Renal cortex interstitium (tissue), 15 donors: Measurements from ENCODE around the gene DMP1. TPM values are rescaled to one million over a fixed set of nuclear protein-coding genes. Genes with fewer than 3 reads are reported as not detected.

Experiments
- DNase-seq, 11 donors: peaks; one replicate each; pipeline ENCODE4 v3.0.0-alpha.2; 2013; ENCODE audit warnings: low read depth in 9 of 11, low spot score in 4 of 11; ENCODE audit errors: extremely low read depth in 1 of 11
- long read RNA-seq, 16 experiments: transcript quantifications; one replicate each; lab custom pipeline, GENCODE V29; 2026
- polyA plus RNA-seq, 3 donors: library from polyadenylated mRNA; unstranded; fragments of 120-200 nt; gene quantifications; one replicate each; pipeline ENCODE4 v1.2.1, GENCODE V29; 2013; ENCODE audit not compliant: insufficient read length in 3 of 3

The DMP1 gene, protein sequence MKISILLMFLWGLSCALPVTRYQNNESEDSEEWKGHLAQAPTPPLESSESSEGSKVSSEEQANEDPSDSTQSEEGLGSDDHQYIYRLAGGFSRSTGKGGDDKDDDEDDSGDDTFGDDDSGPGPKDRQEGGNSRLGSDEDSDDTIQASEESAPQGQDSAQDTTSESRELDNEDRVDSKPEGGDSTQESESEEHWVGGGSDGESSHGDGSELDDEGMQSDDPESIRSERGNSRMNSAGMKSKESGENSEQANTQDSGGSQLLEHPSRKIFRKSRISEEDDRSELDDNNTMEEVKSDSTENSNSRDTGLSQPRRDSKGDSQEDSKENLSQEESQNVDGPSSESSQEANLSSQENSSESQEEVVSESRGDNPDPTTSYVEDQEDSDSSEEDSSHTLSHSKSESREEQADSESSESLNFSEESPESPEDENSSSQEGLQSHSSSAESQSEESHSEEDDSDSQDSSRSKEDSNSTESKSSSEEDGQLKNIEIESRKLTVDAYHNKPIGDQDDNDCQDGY
- under 1 TPM in 2 of 3 donors, not detected in 1; 0.04 to 0.14 TPM for polyA plus RNA-seq
- long read RNA-seq, donor 1, result 0 reads
- long read RNA-seq, donor 2, result 0 reads
- long read RNA-seq, donor 3, result 0 reads
- long read RNA-seq, donor 4, result 0 reads
- long read RNA-seq, donor 5, result 0 reads
- long read RNA-seq, donor 6, result 0 reads
- long read RNA-seq, donor 7, result 0 reads
- long read RNA-seq, donor 8, result 0 reads
- long read RNA-seq, donor 9, result 0 reads
- long read RNA-seq, donor 10, result 0 reads
- long read RNA-seq, donor 11, result 0 reads
- long read RNA-seq, donor 12, result 0 reads
- long read RNA-seq, donor 13, result 0 reads
- long read RNA-seq, donor 14, result 0 reads
- long read RNA-seq, donor 15, result 0 reads
- long read RNA-seq, donor 16, result 0 reads

DNA sequence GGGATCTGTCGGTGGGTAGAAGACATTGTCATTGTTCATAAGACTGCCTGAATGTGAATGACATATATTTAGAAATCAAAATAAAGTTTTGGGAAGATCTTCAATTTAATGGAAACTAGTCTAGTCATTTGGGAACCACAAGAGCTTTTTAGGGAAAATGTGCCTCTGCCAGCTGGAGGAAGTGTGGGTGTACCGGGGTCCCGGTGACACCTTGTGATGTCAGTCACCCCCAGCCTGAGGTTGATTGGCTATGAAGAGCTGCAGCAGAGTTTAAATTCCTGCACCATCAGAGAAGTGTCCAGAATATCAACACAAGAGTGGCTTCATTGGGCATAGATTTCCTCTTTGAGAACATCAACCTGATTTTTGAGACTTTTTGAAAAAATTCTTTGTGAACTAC, at the start of gene DMP1:
Gene DMP1, plus strand, starts transcription at position 301 of the 400 bp plus-strand sequence. CDS start 6,213 bp downstream, outside the sequence.
- DNase-seq, result no peak

DNA sequence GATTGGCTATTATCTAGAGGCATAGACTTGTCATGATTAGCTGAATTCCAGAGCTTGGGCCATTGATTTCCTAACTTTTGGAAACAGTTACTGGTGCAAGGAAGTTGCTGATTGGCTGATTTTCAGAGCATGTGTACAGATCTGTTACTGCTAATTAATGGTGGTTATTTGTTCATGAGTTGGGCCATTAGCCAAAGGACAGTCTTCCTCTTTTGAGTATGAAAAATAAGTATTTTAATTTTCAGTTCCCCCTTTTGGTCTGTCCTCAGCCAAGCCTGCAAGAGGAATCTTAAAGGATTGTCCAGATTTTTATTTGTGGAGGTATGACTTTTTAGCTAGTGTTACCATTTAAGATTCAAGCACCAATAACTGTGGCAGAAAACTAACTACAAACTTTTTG, 48.7 kb upstream of the DMP1 start:
- no peak for DNase-seq

DNA sequence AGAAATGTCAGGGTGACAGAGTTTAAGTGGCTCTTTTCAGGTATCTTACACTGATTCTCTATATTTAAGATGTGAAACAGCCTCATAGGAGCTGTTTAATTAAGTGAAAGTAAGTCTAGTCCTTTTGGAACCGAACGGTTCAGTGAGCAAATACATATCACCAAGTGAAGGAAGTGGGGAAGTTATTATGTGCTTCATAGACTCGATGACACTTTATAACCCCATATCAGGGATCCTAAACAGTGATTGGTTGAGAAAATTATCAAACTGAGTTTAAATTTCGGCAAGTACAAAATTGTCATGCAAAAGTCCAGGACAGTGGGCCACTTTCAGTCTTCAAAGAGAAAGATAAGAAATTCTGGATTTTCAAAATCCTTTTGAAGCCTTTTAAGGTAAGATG, 41.9 kb upstream of the DMP1 start, which contains the start of gene DSPP:
Gene DSPP, plus strand, starts transcription at position 301 of the 400 bp plus-strand sequence. CDS start 2,380 bp downstream, outside the sequence.
- DNase-seq, result no peak

DNA sequence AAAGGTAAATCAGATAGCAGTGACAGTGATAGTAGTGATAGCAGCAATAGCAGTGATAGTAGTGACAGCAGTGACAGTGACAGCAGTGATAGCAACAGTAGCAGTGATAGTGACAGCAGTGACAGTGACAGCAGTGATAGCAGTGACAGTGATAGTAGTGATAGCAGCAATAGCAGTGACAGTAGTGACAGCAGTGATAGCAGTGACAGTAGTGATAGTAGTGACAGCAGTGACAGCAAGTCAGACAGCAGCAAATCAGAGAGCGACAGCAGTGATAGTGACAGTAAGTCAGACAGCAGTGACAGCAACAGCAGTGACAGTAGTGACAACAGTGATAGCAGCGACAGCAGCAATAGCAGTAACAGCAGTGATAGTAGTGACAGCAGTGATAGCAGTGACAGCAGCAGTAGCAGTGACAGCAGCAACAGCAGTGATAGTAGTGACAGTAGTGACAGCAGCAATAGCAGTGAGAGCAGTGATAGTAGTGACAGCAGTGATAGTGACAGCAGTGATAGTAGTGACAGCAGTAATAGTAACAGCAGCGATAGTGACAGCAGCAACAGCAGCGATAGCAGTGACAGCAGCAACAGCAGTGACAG, 35.7 kb upstream of the DMP1 start:
- DNase-seq, result no peak

DNA sequence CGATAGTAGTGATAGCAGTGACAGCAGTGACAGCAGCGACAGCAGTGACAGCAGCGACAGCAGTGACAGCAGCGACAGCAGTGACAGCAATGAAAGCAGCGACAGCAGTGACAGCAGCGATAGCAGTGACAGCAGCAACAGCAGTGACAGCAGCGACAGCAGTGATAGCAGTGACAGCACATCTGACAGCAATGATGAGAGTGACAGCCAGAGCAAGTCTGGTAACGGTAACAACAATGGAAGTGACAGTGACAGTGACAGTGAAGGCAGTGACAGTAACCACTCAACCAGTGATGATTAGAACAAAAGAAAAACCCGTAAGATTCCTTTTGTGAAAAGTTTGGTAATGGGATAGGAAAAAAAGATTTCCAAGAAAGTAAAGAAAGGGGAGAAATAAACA, 33.8 kb upstream of the DMP1 start:
- DNase-seq, result no peak

DNA sequence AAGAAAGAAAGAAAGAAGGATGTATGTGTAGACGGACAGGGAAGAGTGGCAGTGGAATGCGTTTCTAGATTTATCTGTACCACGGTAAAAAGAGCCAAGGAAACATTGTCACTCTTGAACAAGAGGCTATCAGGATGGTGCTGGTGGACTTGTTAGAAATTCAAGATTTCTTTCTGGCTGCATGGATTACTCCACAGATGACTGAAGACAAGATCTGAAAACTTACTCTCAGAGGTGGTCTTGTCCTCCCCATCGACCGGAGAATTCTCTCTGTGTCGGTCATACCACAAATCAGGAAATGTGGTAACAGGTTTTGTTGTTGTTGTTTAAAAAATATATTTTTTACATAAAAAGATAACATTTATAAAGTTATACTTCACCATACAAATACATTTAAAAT, 30.0 kb upstream of the DMP1 start:
- no peak for DNase-seq

DNA sequence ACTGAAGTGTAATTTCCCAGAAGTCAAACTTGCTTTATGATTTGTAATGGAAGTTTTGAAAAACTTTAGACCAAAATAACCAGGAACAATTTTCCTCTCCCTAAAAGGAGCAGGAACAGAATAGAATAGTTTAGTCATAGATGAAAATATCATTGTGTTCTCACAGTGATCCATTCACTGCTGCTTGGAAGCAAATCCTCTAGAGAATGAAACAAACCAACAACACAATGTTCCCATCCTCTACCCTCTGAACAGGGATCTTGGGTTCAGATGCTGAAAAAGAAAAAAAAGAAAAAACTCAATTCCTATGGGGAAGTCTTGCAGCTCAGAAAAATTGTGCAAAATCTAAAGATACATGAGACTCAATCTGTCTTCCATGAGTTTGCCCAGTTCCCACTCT, 29.6 kb upstream of the DMP1 start:
- no peak for DNase-seq

DNA sequence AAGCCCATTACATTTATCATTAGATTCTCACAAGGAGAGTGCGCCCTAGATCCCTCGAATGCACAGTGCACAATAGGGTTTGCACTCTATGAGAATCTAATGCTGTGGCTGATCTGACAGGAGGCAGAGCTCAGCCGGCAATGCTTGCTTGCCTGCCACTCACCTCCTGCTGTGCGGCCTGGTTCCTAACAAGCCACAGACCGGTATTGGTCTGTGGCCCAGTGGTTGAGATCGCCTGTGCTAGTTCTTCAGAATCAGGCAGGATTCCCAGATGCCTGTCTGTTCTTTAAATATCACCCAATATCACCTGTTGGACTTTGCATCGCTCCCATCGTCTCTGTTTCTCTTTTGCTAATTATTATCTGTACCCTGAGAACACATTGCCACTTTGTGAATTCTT, 27.8 kb upstream of the DMP1 start:
- no peak for DNase-seq

DNA sequence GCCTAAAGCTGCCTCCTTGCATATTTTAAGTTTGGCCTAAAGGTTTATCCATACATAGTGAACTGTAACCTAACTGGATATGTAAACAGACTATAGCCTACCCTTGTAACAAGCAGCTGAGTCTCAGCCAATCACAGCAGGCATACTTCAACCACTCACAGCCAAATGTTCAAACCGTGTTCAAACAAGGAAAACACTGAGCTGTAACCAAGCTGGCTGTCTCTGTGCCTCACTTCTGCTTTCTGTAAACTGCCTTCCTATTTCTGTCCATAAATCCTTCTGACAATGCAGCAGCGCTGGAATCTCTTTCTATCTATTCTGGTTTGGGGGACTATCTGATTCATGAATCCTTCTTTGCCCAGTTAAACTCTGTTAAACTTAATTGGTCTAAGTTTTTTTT, 25.4 kb upstream of the DMP1 start:
- DNase-seq, result no peak

DNA sequence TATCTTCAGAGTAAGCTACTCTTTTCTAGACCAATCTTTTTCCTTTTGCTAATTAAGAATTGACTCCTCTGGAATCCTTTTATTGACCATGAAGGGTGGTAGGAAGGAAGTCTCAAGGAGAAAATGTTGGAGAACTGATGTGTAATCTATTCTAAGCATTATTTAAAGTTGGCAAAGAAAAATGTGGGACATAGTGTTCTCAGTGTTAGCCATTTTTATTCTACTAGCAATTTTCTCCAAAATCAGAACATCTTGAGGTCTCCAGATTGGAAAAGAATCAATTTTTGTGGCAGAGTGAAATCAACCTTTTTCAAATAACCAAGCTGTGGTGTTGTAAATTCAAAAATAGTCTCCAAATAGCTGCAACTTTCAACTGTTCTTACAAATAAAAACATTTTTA, 18.4 kb upstream of the DMP1 start:
- DNase-seq, result no peak

DNA sequence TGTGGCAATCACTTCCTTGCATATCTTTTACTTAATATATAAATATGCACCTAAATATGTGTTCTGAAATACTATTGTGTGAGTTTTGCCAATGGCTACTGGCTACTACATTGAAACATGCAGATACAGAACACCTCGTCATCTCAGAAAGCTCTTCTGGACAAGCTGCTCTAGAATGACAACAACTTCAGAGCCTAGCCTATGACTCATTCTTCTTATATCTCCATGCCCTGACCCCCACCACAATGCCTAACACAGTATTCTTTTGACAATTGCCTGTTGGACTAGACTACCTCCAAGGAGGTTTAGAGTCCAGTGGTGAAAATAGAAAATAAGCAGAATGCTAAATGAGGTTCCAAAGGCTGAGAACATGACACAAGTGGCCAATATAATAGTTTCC, 17.6 kb upstream of the DMP1 start:
- no peak for DNase-seq

DNA sequence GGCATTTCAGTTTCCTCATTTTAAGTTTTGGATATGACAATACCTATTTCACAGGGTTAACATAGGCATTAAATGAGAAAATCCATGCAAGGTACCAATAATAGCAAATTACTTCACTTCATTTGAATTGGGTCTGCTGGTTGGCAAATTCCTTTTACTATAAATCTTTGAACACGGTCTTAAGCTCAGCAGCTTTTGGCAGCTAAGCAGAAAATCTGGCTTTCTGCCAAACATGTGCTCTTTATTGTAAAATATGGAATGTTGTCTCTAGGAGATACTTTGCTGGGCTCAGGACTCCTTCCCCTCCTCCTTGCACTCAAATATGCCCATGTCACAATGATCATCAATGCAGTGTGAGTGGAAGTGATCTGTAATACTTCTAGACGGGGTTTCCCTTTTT, 16.8 kb upstream of the DMP1 start:
- peak in 10 of 11 donors; percentile 1 to 46 (median 6) for DNase-seq

DNA sequence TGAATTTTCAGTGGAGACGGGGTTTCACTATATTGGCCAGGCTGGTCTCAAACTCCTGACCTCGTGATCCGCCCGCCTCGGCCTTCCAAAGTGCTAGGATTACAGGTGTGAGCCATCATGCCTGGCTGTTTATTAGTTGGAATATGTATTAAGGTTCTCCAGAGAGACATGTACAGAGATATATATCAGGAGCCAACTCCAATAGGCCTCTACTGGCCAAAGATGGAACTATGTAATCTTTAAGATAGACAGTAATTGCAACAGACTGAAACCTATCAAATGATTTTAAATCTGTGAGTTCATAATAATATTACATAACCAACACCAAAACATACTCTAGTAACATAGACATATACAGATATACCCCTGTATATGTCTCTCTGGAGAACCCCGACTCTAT, 5.8 kb upstream of the DMP1 start:
- DNase-seq, result no peak

DNA sequence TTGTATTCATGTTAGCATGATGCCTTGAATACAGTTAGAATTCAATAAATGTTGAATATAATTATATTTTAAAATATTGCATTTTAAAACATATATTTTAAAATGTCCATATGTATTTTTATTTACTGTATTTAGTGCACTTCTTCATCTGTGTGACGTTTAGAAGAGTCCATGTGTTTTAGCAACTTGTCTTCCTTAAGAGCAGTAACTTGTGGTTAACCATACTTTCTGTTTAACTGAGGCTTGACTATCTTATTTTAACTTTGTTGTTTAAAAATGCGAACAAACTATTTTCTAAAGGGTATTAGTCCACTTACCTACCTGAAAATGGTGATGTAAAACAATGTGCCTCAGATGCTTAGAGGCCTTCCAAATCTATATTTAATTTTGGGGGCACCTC, 858 bp downstream of the DMP1 start:
- DNase-seq, result no peak

DNA sequence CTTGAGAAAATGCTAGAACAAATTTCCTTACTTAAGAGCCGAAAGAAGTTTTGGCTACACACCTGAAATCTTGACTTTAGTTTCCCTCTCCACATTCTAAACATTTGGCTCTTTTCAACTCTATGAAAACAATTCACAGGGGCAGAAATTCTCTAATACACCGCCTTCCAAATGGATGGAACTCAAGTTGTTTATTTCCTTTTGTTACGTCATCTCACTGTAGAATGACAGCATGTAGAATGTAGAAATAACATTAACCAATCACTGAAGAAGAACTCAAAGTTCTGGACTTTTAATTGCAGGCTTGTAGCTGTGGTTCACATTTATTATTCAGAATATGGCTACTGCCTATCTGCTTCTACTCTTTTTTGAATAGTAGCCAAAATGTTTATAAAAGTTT, 1.9 kb downstream of the DMP1 start:
- no peak for DNase-seq

DNA sequence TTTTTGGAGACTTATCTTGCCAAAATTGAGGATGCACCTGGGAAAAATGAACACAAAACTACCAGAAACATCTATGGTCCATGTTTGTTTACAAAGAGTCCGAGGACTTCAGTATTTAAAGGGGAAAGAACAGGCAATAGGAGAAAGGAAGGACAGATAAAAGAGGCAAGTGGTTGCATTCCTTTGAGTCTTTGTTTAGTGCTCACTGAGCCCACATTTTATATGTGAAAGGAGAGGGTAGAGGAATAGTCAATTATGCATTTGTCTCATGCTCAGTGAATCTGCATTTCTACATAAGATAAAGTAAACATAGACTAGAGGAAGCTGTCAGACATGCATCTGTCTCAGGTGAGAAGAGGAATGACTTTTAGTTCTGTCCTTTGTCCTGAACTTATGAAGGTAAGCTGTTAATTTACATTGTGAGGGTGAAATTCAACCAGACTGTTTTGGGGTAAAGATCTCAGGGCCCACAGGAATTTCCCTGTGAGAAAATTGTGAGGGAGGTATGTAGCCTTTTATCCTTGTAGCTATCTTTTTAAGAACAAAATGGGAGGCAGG, 4.5 kb downstream of the DMP1 start:
- no peak for DNase-seq

DNA sequence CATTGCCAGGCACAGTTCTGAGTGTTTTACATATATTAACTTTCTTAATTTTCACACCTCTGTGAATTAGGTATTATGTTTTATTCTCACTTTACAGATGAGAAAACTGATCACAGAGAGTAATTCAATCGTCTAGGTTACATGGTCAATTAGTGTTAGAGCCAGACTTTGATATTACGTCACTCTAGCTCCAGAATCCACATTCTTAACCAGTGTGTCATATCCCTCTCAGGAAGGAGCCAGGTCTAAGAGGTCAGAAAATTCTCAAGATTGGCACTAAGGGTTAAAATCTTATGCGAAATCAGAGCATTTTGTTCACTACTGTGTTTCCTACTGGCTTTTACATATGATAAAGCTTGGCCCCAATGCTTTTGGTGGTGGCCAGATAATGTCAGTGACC, 7.4 kb downstream of the DMP1 start:
- no peak for DNase-seq

DNA sequence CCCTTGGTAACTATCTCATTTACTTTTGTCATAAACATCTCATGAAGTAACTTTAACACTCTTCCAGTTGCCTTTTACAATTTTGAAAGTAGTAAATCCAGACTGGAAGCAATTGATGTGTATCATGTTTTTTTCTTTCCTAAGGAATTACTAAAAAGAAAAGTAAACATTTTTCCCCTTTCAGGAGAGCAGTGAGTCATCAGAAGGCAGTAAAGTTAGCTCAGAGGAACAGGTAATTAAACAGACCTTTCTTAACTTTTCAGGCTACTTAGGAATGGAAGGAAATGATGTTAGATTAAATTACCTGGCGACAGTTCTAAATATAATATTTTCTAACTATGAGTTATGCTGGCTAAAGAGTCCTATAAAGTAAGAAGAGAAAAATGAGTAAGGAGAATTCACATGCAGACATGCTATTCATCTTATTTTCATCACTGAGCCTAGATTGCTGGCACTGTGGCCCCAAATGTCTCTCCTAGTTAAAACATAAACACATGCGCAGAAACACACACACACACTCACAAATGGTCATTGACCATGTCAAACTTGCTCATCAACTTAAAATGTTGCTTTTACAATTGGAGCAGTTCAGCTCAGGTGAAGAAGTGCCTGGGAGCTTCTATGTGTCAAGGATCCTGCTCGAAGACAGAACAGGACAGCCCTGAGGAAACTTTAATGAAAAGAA, 9.3 kb downstream of the DMP1 start:
- no peak for DNase-seq

DNA sequence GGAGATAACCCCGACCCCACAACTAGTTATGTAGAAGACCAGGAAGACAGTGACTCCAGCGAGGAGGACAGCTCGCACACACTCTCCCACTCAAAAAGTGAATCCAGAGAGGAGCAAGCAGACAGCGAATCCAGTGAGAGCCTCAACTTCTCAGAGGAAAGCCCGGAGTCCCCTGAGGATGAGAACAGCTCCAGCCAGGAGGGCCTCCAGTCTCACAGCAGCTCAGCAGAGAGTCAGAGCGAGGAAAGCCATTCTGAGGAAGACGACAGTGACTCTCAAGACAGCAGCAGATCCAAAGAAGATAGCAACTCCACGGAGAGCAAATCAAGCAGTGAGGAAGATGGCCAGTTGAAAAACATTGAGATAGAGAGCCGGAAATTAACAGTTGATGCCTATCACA, 12.8 kb downstream of the DMP1 start:
- no peak for DNase-seq
